SK-N-SH (cell line): ENCODE data around the gene FAM76A. TPM values are rescaled to one million over a fixed set of nuclear protein-coding genes. Genes with fewer than 3 reads are reported as not detected.

Source experiments
- CTCF ChIA-PET: fragments of 300-600, 350-600 bp; formaldehyde crosslinking; extraction: SDS; loops from one replicate; lab custom pipeline; 2021; lab: Yijun Ruan, JAX
- POLR2A ChIA-PET: fragments of 350-600 bp; sonication (Branson Sonifier 250); formaldehyde crosslinking; extraction: SDS; loops from one replicate; lab custom pipeline; 2020; ENCODE audit warnings: antibody characterized with exemption, inconsistent platforms; lab: Yijun Ruan, JAX
- DNase-seq: peaks from one replicate; pipeline ENCODE4 v3.0.0; 2012
- H2AFZ ChIP-seq: fragments of 200-600 bp; sonication (generic); 2 replicates; pipeline ENCODE4 v1.8.1; 2016; ENCODE audit warnings: antibody characterized with exemption, mild to moderate bottlenecking, low read depth
- H3F3A ChIP-seq: fragments of 200-600 bp; sonication (generic); replicated peaks from 2 replicates; pipeline ENCODE3; 2016; ENCODE audit warnings: antibody characterized with exemption, mild to moderate bottlenecking; ENCODE audit not compliant: insufficient read depth
- H3K27ac ChIP-seq, 2 experiments: fragments of 200-500 bp in 1 of 2; fragments of 200-600 bp in 1 of 2; sonication (Bioruptor generic) in 1 of 2; sonication (generic), shearing (Covaris generic) in 1 of 2; 2 replicates each; pipeline versions ENCODE4 v1.5.1 to v1.6.1; 2014 to 2016; ENCODE audit warnings: low read depth in 2 of 2, inconsistent platforms in 1 of 2, low read length in 1 of 2, mild to moderate bottlenecking in 1 of 2, mixed read lengths in 1 of 2
- H3K27me3 ChIP-seq: fragments of 200-600 bp; sonication (generic), shearing (Covaris generic); 2 replicates; pipeline ENCODE4 v1.6.1; 2016; ENCODE audit warnings: mixed run types; ENCODE audit not compliant: insufficient read depth
- H3K36me3 ChIP-seq, 2 experiments: fragments of 200-500 bp in 1 of 2; fragments of 200-600 bp in 1 of 2; sonication (Bioruptor generic) in 1 of 2; sonication (generic) in 1 of 2; replicated peaks in 1 of 2; 2 replicates each; pipeline versions ENCODE3 to v1.5.1; 2014 to 2016; ENCODE audit warnings: low read length in 1 of 2, mild to moderate bottlenecking in 1 of 2; ENCODE audit not compliant: insufficient read depth in 2 of 2, control insufficient read depth in 1 of 2
- H3K4me1 ChIP-seq, 2 experiments: fragments of 200-500 bp in 1 of 2; fragments of 200-600 bp in 1 of 2; sonication (Bioruptor generic) in 1 of 2; sonication (generic), shearing (Covaris generic) in 1 of 2; 2 replicates each; pipeline versions ENCODE4 v1.5.1 to v1.6.1; 2014 to 2016; ENCODE audit warnings: low read depth in 1 of 2, low read length in 1 of 2, mixed run types in 1 of 2; ENCODE audit not compliant: insufficient read depth in 2 of 2, control insufficient read depth in 1 of 2
- H3K4me2 ChIP-seq: fragments of 200-600 bp; sonication (generic), shearing (Covaris generic); 2 replicates; pipeline ENCODE4 v1.6.1; 2017; ENCODE audit warnings: mixed run types
- H3K4me3 ChIP-seq, 2 experiments: fragments of 200-500 bp in 1 of 2; fragments of 200-600 bp in 1 of 2; sonication (Bioruptor generic) in 1 of 2; sonication (generic), shearing (Covaris generic) in 1 of 2; 2 replicates each; pipeline versions ENCODE4 v1.5.1 to v1.8.1; 2014 to 2016; ENCODE audit warnings: low read depth in 2 of 2, inconsistent platforms in 1 of 2, low read length in 1 of 2, mild to moderate bottlenecking in 1 of 2, mixed read lengths in 1 of 2, moderate library complexity in 1 of 2
- H3K79me2 ChIP-seq: fragments of 200-600 bp; sonication (generic); 2 replicates; pipeline ENCODE4 v1.8.1; 2017; ENCODE audit warnings: mild to moderate bottlenecking; ENCODE audit not compliant: insufficient read depth
- H3K9ac ChIP-seq: fragments of 200-600 bp; sonication (generic); 2 replicates; pipeline ENCODE4 v1.6.1; 2017; ENCODE audit warnings: mixed run types
- H3K9me2 ChIP-seq: fragments of 200-600 bp; sonication (generic); 2 replicates; pipeline ENCODE4 v1.6.1; 2017; ENCODE audit warnings: mixed run types
- H3K9me3 ChIP-seq: fragments of 200-600 bp; sonication (generic); 2 replicates; pipeline ENCODE4 v1.6.1; 2017; ENCODE audit warnings: mixed run types, mild to moderate bottlenecking, moderate library complexity
- H4K20me1 ChIP-seq: fragments of 200-600 bp; sonication (generic); 2 replicates; pipeline ENCODE4 v1.6.1; 2017; ENCODE audit warnings: mild to moderate bottlenecking, mixed run types; ENCODE audit not compliant: insufficient read depth
- CHD2 ChIP-seq: fragments of 150-350 bp; IDR thresholded peaks from 2 replicates; pipeline ENCODE4 v1.6.1; 2018; ENCODE audit warnings: low read length; ENCODE audit not compliant: partially characterized antibody
- CTCF ChIP-seq: fragments of 200-600 bp; sonication (generic); IDR thresholded peaks from 2 replicates; pipeline ENCODE4 v1.6.1; 2017; ENCODE audit warnings: antibody characterized with exemption, mild to moderate bottlenecking, moderate library complexity
- EP300 ChIP-seq, 2 experiments: IDR thresholded peaks; 2 replicates each; pipeline versions ENCODE4 v1.4.0 to v1.6.1; 2012; ENCODE audit warnings: borderline replicate concordance in 1 of 2, low read depth in 1 of 2, low read length in 1 of 2
- EZH2phosphoT487 ChIP-seq: fragments of 200-600 bp; sonication (generic); IDR thresholded peaks from 2 replicates; pipeline ENCODE4 v1.6.1; 2017; ENCODE audit warnings: low read depth, mixed run types, mild to moderate bottlenecking, antibody characterized with exemption, moderate library complexity, borderline replicate concordance
- FOSL2 ChIP-seq: IDR thresholded peaks from 2 replicates; pipeline ENCODE4 v1.4.0; 2012; ENCODE audit warnings: low read depth, mild to moderate bottlenecking, moderate library complexity, borderline replicate concordance
- GABPA ChIP-seq: IDR thresholded peaks from 2 replicates; pipeline ENCODE4 v1.4.0; 2012; ENCODE audit warnings: low read depth, mild to moderate bottlenecking
- GATA2 ChIP-seq: sonication (generic); formaldehyde crosslinking; IDR thresholded peaks from 2 replicates; pipeline ENCODE4 v1.5.0; 2020; ENCODE audit warnings: mild to moderate bottlenecking, missing genetic modification reagents
- IRF3 ChIP-seq: fragments of 150-350 bp; IDR thresholded peaks from 2 replicates; pipeline ENCODE4 v1.6.1; 2016; ENCODE audit warnings: mild to moderate bottlenecking, low read depth, low read length
- JUND ChIP-seq: IDR thresholded peaks from 2 replicates; pipeline ENCODE4 v1.4.0; 2012
- NFIC ChIP-seq: IDR thresholded peaks from 2 replicates; pipeline ENCODE4 v1.4.0; 2012; ENCODE audit warnings: borderline replicate concordance
- NRF1 ChIP-seq: IDR thresholded peaks from 2 replicates; pipeline ENCODE4 v1.6.1; 2012; ENCODE audit warnings: low read depth, mild to moderate bottlenecking, low read length
- PBX3 ChIP-seq: IDR thresholded peaks from 2 replicates; pipeline ENCODE4; 2012
- POLR2AphosphoS5 ChIP-seq: IDR thresholded peaks from 2 replicates; pipeline ENCODE4 v1.6.1; 2012; ENCODE audit warnings: low read depth, low read length
- RFX5 ChIP-seq: IDR thresholded peaks from 2 replicates; pipeline ENCODE4 v1.6.1; 2012; ENCODE audit warnings: mild to moderate bottlenecking, improper control_type of control experiment, low read length
- SIN3A ChIP-seq: IDR thresholded peaks from 2 replicates; pipeline ENCODE4 v1.6.1; 2012; ENCODE audit warnings: low read depth, mild to moderate bottlenecking, low read length, moderate library complexity, borderline replicate concordance
- TCF12 ChIP-seq: IDR thresholded peaks from 2 replicates; pipeline ENCODE4 v1.4.0; 2012
- USF2 ChIP-seq: fragments of 150-350 bp; IDR thresholded peaks from 2 replicates; pipeline ENCODE4 v1.6.1; 2017; ENCODE audit warnings: antibody characterized with exemption, low read length, low read depth, borderline replicate concordance
- YY1 ChIP-seq: IDR thresholded peaks from 2 replicates; pipeline ENCODE4 v1.4.0; 2012; ENCODE audit warnings: low read depth, mild to moderate bottlenecking
- WGBS: methylation state at CpG from one replicate; pipeline ENCODE4 v1.1.6; 2017; ENCODE audit warnings: low lambda C conversion rate; 5-methylcytosine and 5-hydroxymethylcytosine counted together
- polyA plus RNA-seq, 3 experiments: library from polyadenylated mRNA; depleted of rRNA; stranded (reverse); fragments of >200 nt; gene quantifications; 2 replicates each; pipeline ENCODE4 v1.2.3, GENCODE V29; 2012

The FAM76A gene
- polyA plus RNA-seq, 1 of the 3 experiments (the other 2 are of a cell fraction), result 2.9 TPM

GRCh38 chr1:27804791-27805190 is 79.0 kb downstream of the FAM76A start:
- no peaks in the 10 kb centered on the region for H3K4me1 ChIP-seq
- no peaks in the 10 kb centered on the region for H3K9me3 ChIP-seq
- no peak overlapping the region for H3K27ac ChIP-seq
- no peak overlapping the region for H3K4me3 ChIP-seq
- no peaks in the 10 kb centered on the region for H3K9me2 ChIP-seq
- no peak for DNase-seq
- H3K27me3 ChIP-seq, result no peaks in the 10 kb centered on the region
- H3K79me2 ChIP-seq, result no peaks in the 10 kb centered on the region
- POLR2A ChIA-PET, result no interaction called here
- 95% methylated on average over 5 of the region's 5 CpGs for WGBS
- H2AFZ ChIP-seq, result no peak overlapping the region
- CTCF ChIA-PET, result interaction anchor here (1.4 kb wide), 1 partner anchor 79 kb away, joined by 4 read pairs; the partner anchor contains the start of gene FAM76A
- no peaks in the 10 kb centered on the region for H4K20me1 ChIP-seq
- TF ChIP-seq CHD2, result no peak
- no peak for TF ChIP-seq SIN3A
- TF ChIP-seq EP300 (IDR thresholded peaks at IDR 0.05; ENCODE audit: borderline replicate concordance in 1 of 2, low read depth in 1 of 2, low read length in 1 of 2), result no peak
- no peak for TF ChIP-seq EZH2phosphoT487
- TF ChIP-seq NRF1, result no peak
- TF ChIP-seq RFX5, result no peak
- no peak for TF ChIP-seq GABPA
- TF ChIP-seq GATA2 (CRISPR knock-in tag), result no peak
- no peak for TF ChIP-seq FOSL2
- TF ChIP-seq YY1, result no peak
- TF ChIP-seq PBX3, result no peak
- no peak overlapping the region for H3K9ac ChIP-seq
- peaks cover 10% of the 10 kb centered on the region for H3F3A ChIP-seq
- H3K36me3 ChIP-seq, result peaks cover 35 to 48% of the 10 kb centered on the region in 2 experiments
- H3K4me2 ChIP-seq, result no peak overlapping the region

- no peak overlapping the region for H3K4me2 ChIP-seq
- no peaks in the 10 kb centered on the region for H3K9me2 ChIP-seq
- CTCF ChIA-PET, result interaction anchor here (1.3 kb wide), 1 partner anchor 11 kb away, joined by 4 read pairs; no protein-coding TSS in a partner anchor
- TF ChIP-seq EP300 (IDR thresholded peaks at IDR 0.05; ENCODE audit: borderline replicate concordance in 1 of 2, low read depth in 1 of 2, low read length in 1 of 2) (no peak), CTCF (no peak), USF2 (no peak), POLR2AphosphoS5 (no peak), SIN3A (no peak), TCF12 (no peak), IRF3 (no peak), YY1 (no peak), NRF1 (no peak), EZH2phosphoT487 (no peak), NFIC (no peak), JUND (no peak)
- POLR2A ChIA-PET, result no interaction called here
- H3K79me2 ChIP-seq, result no peaks in the 10 kb centered on the region
- no peaks in the 10 kb centered on the region for H3K4me1 ChIP-seq
- no peak for DNase-seq
- H4K20me1 ChIP-seq, result no peaks in the 10 kb centered on the region
- WGBS, result 95% methylated on average over 7 of the region's 7 CpGs
- no peak overlapping the region for H3K4me3 ChIP-seq
- H2AFZ ChIP-seq, result no peak overlapping the region
- H3K27me3 ChIP-seq, result no peaks in the 10 kb centered on the region
- no peak overlapping the region for H3K9ac ChIP-seq
- H3K27ac ChIP-seq, result no peak overlapping the region
- peaks cover 10% of the 10 kb centered on the region for H3F3A ChIP-seq
- peaks cover 29 to 38% of the 10 kb centered on the region in 2 experiments for H3K36me3 ChIP-seq
- no peaks in the 10 kb centered on the region for H3K9me3 ChIP-seq
Observed at GRCh38 chr1:27806758-27807157, 81.0 kb downstream of the FAM76A start.
